H9 (cell line): ENCODE measurements around the gene MRAP2. TPM values are rescaled to one million over a fixed set of nuclear protein-coding genes. Genes with fewer than 3 reads are reported as not detected.
A peak's percentile ranks its signal among the peaks of the same experiment; 100 is the strongest.

Experiments
- DNase-seq: peaks from one replicate; pipeline ENCODE4 v3.0.0-alpha.2; 2017
- H2AFZ ChIP-seq: one replicate; pipeline ENCODE4 v1.6.1; 2013; ENCODE audit warnings: mild to moderate bottlenecking, low read length, control low read depth, moderate library complexity
- H2AK5ac ChIP-seq: 2 replicates; pipeline ENCODE4 v1.6.1; 2013; ENCODE audit warnings: low read length, control low read depth, mixed read lengths; ENCODE audit not compliant: insufficient read length
- H2BK120ac ChIP-seq: one replicate; pipeline ENCODE4 v1.6.1; 2013; ENCODE audit warnings: low read depth, mild to moderate bottlenecking, low read length, control low read depth, inconsistent platforms; ENCODE audit not compliant: poor library complexity, severe bottlenecking
- H2BK12ac ChIP-seq: 2 replicates; pipeline ENCODE4 v1.6.1; 2013; ENCODE audit warnings: low read length, control low read depth, mixed read lengths, low read depth; ENCODE audit not compliant: insufficient read length
- H2BK15ac ChIP-seq: 2 replicates; pipeline ENCODE4 v1.6.1; 2013; ENCODE audit warnings: low read depth, low read length, control low read depth
- H2BK20ac ChIP-seq: one replicate; pipeline ENCODE4 v1.6.1; 2013; ENCODE audit warnings: low read depth, mild to moderate bottlenecking, low read length, control low read depth, inconsistent platforms; ENCODE audit not compliant: poor library complexity, severe bottlenecking
- H2BK5ac ChIP-seq: 2 replicates; pipeline ENCODE4 v1.6.1; 2013; ENCODE audit warnings: low read length, control low read depth, mixed read lengths; ENCODE audit not compliant: insufficient read length
- H3K14ac ChIP-seq: 2 replicates; pipeline ENCODE4 v1.6.1; 2013; ENCODE audit warnings: low read length, control low read depth; ENCODE audit not compliant: insufficient read depth
- H3K18ac ChIP-seq: 2 replicates; pipeline ENCODE4 v1.6.1; 2013; ENCODE audit warnings: low read depth, mild to moderate bottlenecking, mixed read lengths, low read length, control low read depth; ENCODE audit not compliant: insufficient read length
- H3K23ac ChIP-seq: 2 replicates; pipeline ENCODE4 v1.6.1; 2013; ENCODE audit warnings: low read length, control low read depth, mixed read lengths, low read depth; ENCODE audit not compliant: insufficient read length
- H3K23me2 ChIP-seq: 2 replicates; pipeline ENCODE4 v1.6.1; 2013; ENCODE audit warnings: low read depth, mild to moderate bottlenecking, mixed read lengths, low read length, control low read depth; ENCODE audit not compliant: insufficient read length, poor library complexity, severe bottlenecking
- H3K27ac ChIP-seq: 2 replicates; pipeline ENCODE4 v1.5.1; 2013; ENCODE audit warnings: low read length, control low read depth, mixed read lengths, low read depth; ENCODE audit not compliant: insufficient read length
- H3K27me3 ChIP-seq: 2 replicates; pipeline ENCODE4 v1.6.1; 2013; ENCODE audit warnings: low read length, control low read depth, inconsistent platforms; ENCODE audit not compliant: insufficient read depth
- H3K4ac ChIP-seq: 2 replicates; pipeline ENCODE4 v1.6.1; 2013; ENCODE audit warnings: low read depth, mild to moderate bottlenecking, control low read depth, inconsistent platforms, low read length, moderate library complexity
- H3K4me1 ChIP-seq: 2 replicates; pipeline ENCODE4 v1.6.1; 2013; ENCODE audit warnings: low read length, control low read depth, inconsistent platforms; ENCODE audit not compliant: insufficient read depth
- H3K4me2 ChIP-seq: 2 replicates; pipeline ENCODE4 v1.6.1; 2013; ENCODE audit warnings: low read length, control low read depth, mixed read lengths; ENCODE audit not compliant: insufficient read length, insufficient read depth
- H3K56ac ChIP-seq: 2 replicates; pipeline ENCODE4 v1.6.1; 2013; ENCODE audit warnings: low read depth, mild to moderate bottlenecking, mixed read lengths, low read length, control low read depth; ENCODE audit not compliant: insufficient read length
- H3K79me1 ChIP-seq: 2 replicates; pipeline ENCODE4 v1.6.1; 2013; ENCODE audit warnings: low read depth, mild to moderate bottlenecking, moderate library complexity, low read length, control low read depth, inconsistent platforms; ENCODE audit not compliant: insufficient read depth, poor library complexity, severe bottlenecking
- H3K79me2 ChIP-seq: 2 replicates; pipeline ENCODE4 v1.6.1; 2013; ENCODE audit warnings: low read length, control low read depth, inconsistent platforms; ENCODE audit not compliant: insufficient read depth
- H3K9ac ChIP-seq: 2 replicates; pipeline ENCODE4 v1.6.1; 2013; ENCODE audit warnings: low read length, control low read depth, mixed read lengths; ENCODE audit not compliant: insufficient read length; ENCODE audit errors: extremely low read depth
- H3K9me3 ChIP-seq: one replicate; pipeline ENCODE4 v1.6.1; 2013; ENCODE audit warnings: low read depth, low read length, inconsistent platforms; ENCODE audit not compliant: control insufficient read depth
- H3T11ph ChIP-seq: one replicate; pipeline ENCODE4 v1.6.1; 2013; ENCODE audit warnings: mild to moderate bottlenecking, low read length, control low read depth, inconsistent platforms
- H4K20me1 ChIP-seq: one replicate; pipeline ENCODE4 v1.6.1; 2013; ENCODE audit not compliant: control insufficient read depth, insufficient read length, insufficient read depth
- H4K5ac ChIP-seq: 2 replicates; pipeline ENCODE4 v1.6.1; 2013; ENCODE audit warnings: low read depth, mild to moderate bottlenecking, mixed read lengths, low read length, control low read depth; ENCODE audit not compliant: insufficient read length
- H4K8ac ChIP-seq: replicated peaks from 2 replicates; pipeline ENCODE4 v1.6.1; 2013; ENCODE audit warnings: low read length, control low read depth, mixed read lengths, low read depth; ENCODE audit not compliant: insufficient read length
- H4K91ac ChIP-seq: 2 replicates; pipeline ENCODE4 v1.6.1; 2013; ENCODE audit warnings: low read depth, mild to moderate bottlenecking, moderate library complexity, mixed read lengths, low read length, control low read depth; ENCODE audit not compliant: insufficient read length
- H3K27ac Mint-ChIP-seq, 3 experiments: 2 replicates in 2 of 3; 3 replicates in 1 of 3; pipeline ENCODE4 v1.8.0; 2020 to 2021; ENCODE audit warnings: mixed read lengths in 3 of 3, mild to moderate bottlenecking in 1 of 3, moderate library complexity in 1 of 3
- H3K27me3 Mint-ChIP-seq: 2 replicates; pipeline ENCODE4 v1.8.0; 2021; ENCODE audit warnings: low read depth, mild to moderate bottlenecking, moderate library complexity, mixed read lengths
- H3K36me3 Mint-ChIP-seq, 3 experiments: 2 replicates in 2 of 3; 3 replicates in 1 of 3; pipeline ENCODE4 v1.8.0; 2020 to 2021; ENCODE audit warnings: low read depth in 3 of 3, mixed read lengths in 3 of 3; ENCODE audit not compliant: insufficient read depth in 1 of 3
- H3K4me1 Mint-ChIP-seq, 2 experiments: 2 replicates each; pipeline ENCODE4 v1.8.0; 2020; ENCODE audit warnings: mixed read lengths in 2 of 2
- H3K4me3 Mint-ChIP-seq, 2 experiments: 2 replicates in 1 of 2; 3 replicates in 1 of 2; pipeline ENCODE4 v1.8.0; 2020 to 2021; ENCODE audit warnings: mild to moderate bottlenecking in 2 of 2, mixed read lengths in 2 of 2, moderate library complexity in 1 of 2
- H3K9me3 Mint-ChIP-seq, 2 experiments: 2 replicates in 1 of 2; 3 replicates in 1 of 2; pipeline ENCODE4 v1.8.0; 2020; ENCODE audit warnings: mild to moderate bottlenecking in 2 of 2, mixed read lengths in 2 of 2, moderate library complexity in 1 of 2
- WGBS: extraction: QIAGEN DNeasy Blood & Tissue Kit; methylation state at CpG from one replicate; pipeline ENCODE4 v1.1.7; 2013; ENCODE audit warnings: missing lambda C conversion rate, low lambda C conversion rate, mixed read lengths; ENCODE audit not compliant: insufficient read length; ENCODE audit errors: extremely low coverage; 5-methylcytosine and 5-hydroxymethylcytosine counted together
- total RNA-seq: library from RNA; stranded (reverse); gene quantifications from 2 replicates; pipeline ENCODE4 v1.2.1, GENCODE V29; 2021
- TF ChIP-seq, protein P1 (sequence below): fragments of 200-600 bp; sonication (generic); conservative IDR thresholded peaks from 3 replicates; pipeline ENCODE4 v1.8.0; 2021; ENCODE audit warnings: antibody characterized with exemption, mild to moderate bottlenecking

Gene MRAP2
- total RNA-seq, 1 experiment from 2014 or later, result 8.0 TPM

DNA sequence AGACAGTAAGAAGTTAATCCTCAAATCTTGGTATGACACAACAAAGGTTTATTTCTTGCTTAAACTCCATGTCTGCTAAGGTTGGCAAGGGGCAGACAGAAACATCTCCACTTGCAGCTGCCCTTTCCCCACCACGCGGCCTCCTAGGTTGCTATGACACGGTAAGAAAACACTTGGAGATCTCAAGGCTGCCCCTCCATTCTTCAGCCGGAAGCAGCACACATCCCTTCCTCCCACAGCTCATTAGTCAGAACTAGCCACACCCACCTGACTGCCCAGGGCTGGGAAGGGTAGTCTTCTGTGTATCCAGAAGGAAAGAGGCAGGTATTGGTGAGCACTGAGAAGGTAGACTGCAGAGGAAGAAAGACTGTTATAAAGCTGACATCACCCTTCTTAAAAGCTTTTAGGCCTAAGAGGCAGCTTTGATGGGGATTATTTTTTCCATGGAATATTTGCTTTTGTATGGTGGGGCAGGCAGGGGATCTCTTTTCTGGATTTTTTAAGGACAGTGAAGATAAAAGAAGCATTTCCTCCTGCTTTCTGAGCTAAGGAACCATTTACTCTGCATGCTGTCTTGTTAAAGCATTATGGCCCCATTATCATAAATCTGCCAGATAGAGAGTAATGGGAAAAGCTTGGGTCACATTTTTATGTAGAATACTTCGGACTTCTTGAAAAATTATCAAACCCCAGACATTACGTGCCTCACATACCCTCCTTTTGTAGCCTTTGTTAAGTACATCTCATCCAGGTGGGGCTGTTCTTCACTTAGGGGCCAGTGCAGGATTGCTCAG, 41.6 kb downstream of the MRAP2 start:
- TF ChIP-seq, protein P1, sequence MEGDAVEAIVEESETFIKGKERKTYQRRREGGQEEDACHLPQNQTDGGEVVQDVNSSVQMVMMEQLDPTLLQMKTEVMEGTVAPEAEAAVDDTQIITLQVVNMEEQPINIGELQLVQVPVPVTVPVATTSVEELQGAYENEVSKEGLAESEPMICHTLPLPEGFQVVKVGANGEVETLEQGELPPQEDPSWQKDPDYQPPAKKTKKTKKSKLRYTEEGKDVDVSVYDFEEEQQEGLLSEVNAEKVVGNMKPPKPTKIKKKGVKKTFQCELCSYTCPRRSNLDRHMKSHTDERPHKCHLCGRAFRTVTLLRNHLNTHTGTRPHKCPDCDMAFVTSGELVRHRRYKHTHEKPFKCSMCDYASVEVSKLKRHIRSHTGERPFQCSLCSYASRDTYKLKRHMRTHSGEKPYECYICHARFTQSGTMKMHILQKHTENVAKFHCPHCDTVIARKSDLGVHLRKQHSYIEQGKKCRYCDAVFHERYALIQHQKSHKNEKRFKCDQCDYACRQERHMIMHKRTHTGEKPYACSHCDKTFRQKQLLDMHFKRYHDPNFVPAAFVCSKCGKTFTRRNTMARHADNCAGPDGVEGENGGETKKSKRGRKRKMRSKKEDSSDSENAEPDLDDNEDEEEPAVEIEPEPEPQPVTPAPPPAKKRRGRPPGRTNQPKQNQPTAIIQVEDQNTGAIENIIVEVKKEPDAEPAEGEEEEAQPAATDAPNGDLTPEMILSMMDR, result no peak
- Mint-ChIP-seq H3K9me3 (0 out of 5 replicates have a peak, but pooled peaks cover 0 to 7% of the 10 kb centered on the region in 2 experiments), H3K4me3 (no peak overlapping the region), H3K36me3 (peaks cover 7 to 27% (median 8%) of the 10 kb centered on the region in 3 experiments; a peak in 4 of 7 replicates), H3K27me3 (no peaks in the 10 kb centered on the region), H3K4me1 (peaks cover 25 to 27% of the 10 kb centered on the region in 2 experiments), H3K27ac (peak overlapping the region; percentile 8 to 93 (median 78); a peak in 5 of 7 replicates)
- Histone ChIP-seq H3K9ac (no peak overlapping the region), H2BK20ac (peak overlapping the region; percentile 94), H3K14ac (no peak overlapping the region), H2BK5ac (no peak overlapping the region), H4K91ac (no peak overlapping the region), H3K4ac (no peak overlapping the region), H3K27me3 (no peaks in the 10 kb centered on the region), H3K9me3 (no peaks in the 10 kb centered on the region), H3K79me1 (no peaks in the 10 kb centered on the region), H3K23me2 (no peaks in the 10 kb centered on the region), H3K18ac (no peak overlapping the region), H3K79me2 (no peaks in the 10 kb centered on the region), H3K23ac (no peak overlapping the region), H2AFZ (no peak overlapping the region), H3K27ac (no peak overlapping the region), H3K4me2 (no peak overlapping the region), H4K20me1 (no peaks in the 10 kb centered on the region), H3T11ph (no peak overlapping the region), H3K4me1 (no peaks in the 10 kb centered on the region; the same call in 1 of the 2 replicates), H3K56ac (no peak overlapping the region), H2BK120ac (no peak overlapping the region), H4K8ac (no peak overlapping the region), H4K5ac (no peak overlapping the region), H2BK12ac (no peak overlapping the region), H2BK15ac (no peak overlapping the region), H2AK5ac (no peak overlapping the region)
- WGBS, result no CpG with 5 or more reads among the region's 6 CpGs
- peak; percentile 78 for DNase-seq
